PC-3 (cell line): Measurements from ENCODE around the gene KCTD15. TPM values are rescaled to one million over a fixed set of nuclear protein-coding genes. Genes with fewer than 3 reads are reported as not detected.

Experiments used
- ATAC-seq: fragments of 200-7000 bp; cut with Tn5 transposase; 2 replicates; pipeline ENCODE4 v1.9.1; 2020; ENCODE audit warnings: mild to moderate bottlenecking, moderate library complexity
- BruUV-seq: library from RNA; stranded (reverse); fragments of 400-500 nt; replicated peaks from 2 replicates; lab custom pipeline; 2021; lab: Mats Ljungman, UMichigan
- CTCF ChIA-PET: fragments of 300-600 bp; sonication (Branson Sonifier 250); formaldehyde crosslinking; loops from one replicate; lab custom pipeline; 2022; ENCODE audit warnings: antibody characterized with exemption; lab: Charles Lee
- POLR2A ChIA-PET: fragments of 300-600 bp; sonication (Branson Sonifier 250); formaldehyde crosslinking; loops from one replicate; lab custom pipeline; 2022; ENCODE audit warnings: antibody characterized with exemption; ENCODE audit not compliant: unreplicated experiment; lab: Charles Lee
- DNase-seq: peaks from one replicate; pipeline ENCODE4 v3.0.0-alpha.2; 2015
- H2AFZ ChIP-seq: fragments of 300-600 bp; sonication (generic); 2 replicates; pipeline ENCODE4 v1.6.0; 2016; ENCODE audit warnings: antibody characterized with exemption, low read length
- H3F3A ChIP-seq: fragments of 300-600 bp; sonication (generic); one replicate; pipeline ENCODE4 v1.6.0; 2017; ENCODE audit warnings: antibody characterized with exemption, low read length, control low read depth, mild to moderate bottlenecking; ENCODE audit not compliant: unreplicated experiment
- H3K27ac ChIP-seq: fragments of 300-600 bp; sonication (generic); 2 replicates; pipeline ENCODE4 v1.5.1; 2016; ENCODE audit warnings: mild to moderate bottlenecking, low read length
- H3K27me3 ChIP-seq: fragments of 300-600 bp; sonication (generic); 2 replicates; pipeline ENCODE4 v1.6.1; 2016; ENCODE audit warnings: low read length, mixed read lengths
- H3K36me3 ChIP-seq: fragments of 300-600 bp; sonication (generic); 2 replicates; pipeline ENCODE4 v1.6.1; 2016; ENCODE audit warnings: low read depth, mixed run types, low read length, mixed read lengths
- H3K4me1 ChIP-seq: fragments of 300-600 bp; sonication (generic); 2 replicates; pipeline ENCODE4 v1.5.1; 2016; ENCODE audit warnings: low read length; ENCODE audit not compliant: insufficient read depth
- H3K4me2 ChIP-seq: fragments of 300-600 bp; sonication (generic); 2 replicates; pipeline ENCODE4 v1.6.0; 2016; ENCODE audit warnings: low read length
- H3K4me3 ChIP-seq: fragments of 300-600 bp; sonication (generic); 2 replicates; pipeline ENCODE4 v1.5.1; 2016; ENCODE audit warnings: mild to moderate bottlenecking, low read length, mixed read lengths
- H3K79me2 ChIP-seq: fragments of 300-600 bp; sonication (generic); 2 replicates; pipeline ENCODE4 v1.6.1; 2017; ENCODE audit warnings: low read length, mixed read lengths
- H3K9ac ChIP-seq: fragments of 300-600 bp; sonication (generic); 2 replicates; pipeline ENCODE4 v1.6.0; 2016; ENCODE audit warnings: mild to moderate bottlenecking, low read length
- H3K9me2 ChIP-seq: fragments of 300-600 bp; sonication (generic); replicated peaks from 2 replicates; pipeline ENCODE4 v1.6.1; 2016; ENCODE audit warnings: mixed run types, low read length, mixed read lengths
- H3K9me3 ChIP-seq: fragments of 300-600 bp; sonication (generic); 2 replicates; pipeline ENCODE4 v1.6.1; 2016; ENCODE audit warnings: low read length, mixed read lengths
- H4K20me1 ChIP-seq: fragments of 300-600 bp; sonication (generic); 2 replicates; pipeline ENCODE4 v1.6.1; 2016; ENCODE audit warnings: low read length, mixed read lengths
- EZH2 ChIP-seq: fragments of 300-600 bp; sonication (generic); IDR thresholded peaks from one replicate; pipeline ENCODE4 v1.6.1; 2017; ENCODE audit warnings: antibody characterized with exemption, mild to moderate bottlenecking, low read length; ENCODE audit not compliant: unreplicated experiment
- EZH2phosphoT487 ChIP-seq: fragments of 300-600 bp; sonication (generic); IDR thresholded peaks from 2 replicates; pipeline ENCODE4 v1.6.1; 2018; ENCODE audit warnings: mild to moderate bottlenecking, antibody characterized with exemption, low read length, borderline replicate concordance
- intact Hi-C: fragments of 100-400 bp; cut with micrococcal nuclease; formaldehyde crosslinking; loops from 2 replicates; pipeline ENCODE4 v1.9.0; 2023
- total RNA-seq: library from RNA; depleted of rRNA; stranded (reverse); fragments of >200 nt; gene quantifications from 2 replicates; pipeline ENCODE4 v1.2.3, GENCODE V29; 2014
- TF ChIP-seq, protein P1 (sequence below): fragments of 300-600 bp; sonication (generic); conservative IDR thresholded peaks from 2 replicates; pipeline ENCODE4 v1.5.1; 2017; ENCODE audit warnings: antibody characterized with exemption, low read depth, mild to moderate bottlenecking, low read length

Gene KCTD15
- total RNA-seq, 1 experiment from 2014 or later: 58.2 TPM

DNA sequence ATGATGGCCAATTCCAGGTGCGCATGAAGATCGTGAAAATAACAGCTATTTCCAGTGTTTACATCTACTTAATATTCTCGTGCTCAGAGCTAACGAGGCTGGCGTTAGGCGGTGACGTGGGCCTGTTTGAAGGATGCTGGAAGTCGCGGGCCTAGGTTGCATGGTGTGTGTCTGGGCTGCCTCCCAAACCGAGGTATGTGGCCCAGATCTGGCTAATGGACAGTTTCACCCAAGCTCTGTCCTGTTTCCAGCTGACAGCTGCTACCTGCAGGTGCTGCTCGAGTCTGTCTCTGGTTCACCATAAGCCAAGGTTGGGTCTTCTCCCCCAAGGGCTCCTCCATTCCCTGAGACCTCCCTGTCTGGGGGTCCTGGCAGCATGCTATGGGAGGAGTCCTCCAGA, 40.5 kb upstream of the KCTD15 start:
- H3K9me3 ChIP-seq: no peaks in the 10 kb centered on the region

DNA sequence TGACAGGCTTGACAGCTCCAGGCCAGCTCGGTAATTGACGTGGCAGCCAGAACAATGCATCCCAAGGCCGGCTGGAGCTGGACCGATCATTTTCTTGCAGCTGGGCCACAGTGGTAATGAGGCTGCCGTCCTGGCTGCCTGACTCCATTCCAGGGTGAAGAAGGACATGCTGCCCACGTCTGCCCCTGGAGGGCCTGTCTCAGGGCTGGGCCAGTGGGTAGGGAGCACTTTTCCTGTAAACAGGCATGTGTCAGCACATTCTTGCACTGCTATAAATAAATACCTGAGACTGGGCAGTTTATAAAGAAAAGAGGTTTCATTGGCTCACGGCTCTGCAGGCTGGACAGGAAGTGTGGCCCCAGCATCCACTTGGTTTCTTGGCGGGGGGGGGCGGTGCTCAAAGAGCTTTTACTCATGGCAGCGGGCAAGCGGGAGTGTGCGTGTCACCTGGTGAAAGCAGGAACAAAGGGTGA, 38.1 kb upstream of the KCTD15 start:
- H2AFZ ChIP-seq: no peak overlapping the region
- H3K9me2 ChIP-seq: no peaks in the 10 kb centered on the region
- H3K4me3 ChIP-seq: no peak overlapping the region
- H3K27me3 ChIP-seq: peaks cover 12% of the 10 kb centered on the region; the same call in 1 of the 2 replicates
- no peak overlapping the region for H3K4me2 ChIP-seq
- no peaks in the 10 kb centered on the region for H3K79me2 ChIP-seq
- H3K9me3 ChIP-seq: no peaks in the 10 kb centered on the region
- H3K36me3 ChIP-seq: no peaks in the 10 kb centered on the region
- no peak for DNase-seq
- no peaks in the 10 kb centered on the region for H3K4me1 ChIP-seq
- H3K9ac ChIP-seq: no peak overlapping the region
- H3K27ac ChIP-seq: no peak overlapping the region
- no peaks in the 10 kb centered on the region for H4K20me1 ChIP-seq
- H3F3A ChIP-seq: no peaks in the 10 kb centered on the region
- TF ChIP-seq EZH2phosphoT487 (no peak), EZH2 (no peak)
- TF ChIP-seq, protein P1, sequence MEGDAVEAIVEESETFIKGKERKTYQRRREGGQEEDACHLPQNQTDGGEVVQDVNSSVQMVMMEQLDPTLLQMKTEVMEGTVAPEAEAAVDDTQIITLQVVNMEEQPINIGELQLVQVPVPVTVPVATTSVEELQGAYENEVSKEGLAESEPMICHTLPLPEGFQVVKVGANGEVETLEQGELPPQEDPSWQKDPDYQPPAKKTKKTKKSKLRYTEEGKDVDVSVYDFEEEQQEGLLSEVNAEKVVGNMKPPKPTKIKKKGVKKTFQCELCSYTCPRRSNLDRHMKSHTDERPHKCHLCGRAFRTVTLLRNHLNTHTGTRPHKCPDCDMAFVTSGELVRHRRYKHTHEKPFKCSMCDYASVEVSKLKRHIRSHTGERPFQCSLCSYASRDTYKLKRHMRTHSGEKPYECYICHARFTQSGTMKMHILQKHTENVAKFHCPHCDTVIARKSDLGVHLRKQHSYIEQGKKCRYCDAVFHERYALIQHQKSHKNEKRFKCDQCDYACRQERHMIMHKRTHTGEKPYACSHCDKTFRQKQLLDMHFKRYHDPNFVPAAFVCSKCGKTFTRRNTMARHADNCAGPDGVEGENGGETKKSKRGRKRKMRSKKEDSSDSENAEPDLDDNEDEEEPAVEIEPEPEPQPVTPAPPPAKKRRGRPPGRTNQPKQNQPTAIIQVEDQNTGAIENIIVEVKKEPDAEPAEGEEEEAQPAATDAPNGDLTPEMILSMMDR: no peak
- BruUV-seq: no TSS peak
- ChIA-PET POLR2A (no interaction called here), CTCF (no interaction called here)
- ATAC-seq: no peak
- intact Hi-C loops: no loop called here

More for the DNA sequence above, 40.5 kb upstream of the KCTD15 start:
- ATAC-seq (no peak), DNase-seq (no peak)
- Histone ChIP-seq H3K9ac (no peak overlapping the region), H3K9me2 (no peaks in the 10 kb centered on the region), H3K79me2 (no peaks in the 10 kb centered on the region), H3K4me2 (no peak overlapping the region), H3K27me3 (peaks cover 12% of the 10 kb centered on the region; the same call in 1 of the 2 replicates), H3K4me1 (no peaks in the 10 kb centered on the region), H3K4me3 (no peak overlapping the region), H4K20me1 (no peaks in the 10 kb centered on the region), H3K36me3 (no peaks in the 10 kb centered on the region), H3K27ac (no peak overlapping the region), H2AFZ (no peak overlapping the region), H3F3A (no peaks in the 10 kb centered on the region)
- ChIA-PET CTCF (no interaction called here), POLR2A (no interaction called here)
- BruUV-seq: no TSS peak
- TF ChIP-seq, protein P1: no peak
- TF ChIP-seq EZH2phosphoT487 (no peak), EZH2 (no peak)
- intact Hi-C loops: no loop called here

DNA sequence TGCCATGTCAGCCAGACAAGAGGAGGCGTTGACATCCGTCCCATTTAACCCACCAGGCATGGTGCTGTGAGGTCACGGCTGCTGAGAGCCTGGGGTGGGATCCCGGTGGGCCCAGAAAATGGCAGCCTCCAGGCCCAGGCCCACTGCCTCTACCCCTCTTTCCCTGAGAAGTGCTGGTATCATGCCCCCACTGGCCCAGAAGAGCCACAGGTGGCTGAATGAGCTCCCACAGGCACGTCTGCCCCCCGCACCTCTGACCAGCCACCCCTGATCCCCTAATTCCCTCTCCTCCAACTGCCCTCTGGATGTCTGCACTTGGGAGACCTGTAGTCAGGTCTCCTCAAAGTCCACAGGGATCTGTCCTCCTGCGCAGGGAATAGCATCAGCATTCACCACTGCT, 37.3 kb upstream of the KCTD15 start:
- Histone ChIP-seq H3K4me3 (no peak overlapping the region), H3K4me2 (no peak overlapping the region), H3K9ac (no peak overlapping the region), H3K9me2 (no peaks in the 10 kb centered on the region), H3K27me3 (peaks cover 12% of the 10 kb centered on the region; the same call in 1 of the 2 replicates), H3K9me3 (no peaks in the 10 kb centered on the region), H4K20me1 (no peaks in the 10 kb centered on the region), H3K4me1 (no peaks in the 10 kb centered on the region), H3F3A (no peaks in the 10 kb centered on the region), H2AFZ (no peak overlapping the region), H3K79me2 (no peaks in the 10 kb centered on the region), H3K36me3 (no peaks in the 10 kb centered on the region), H3K27ac (no peak overlapping the region)
- intact Hi-C loops: no loop called here
- no peak for ATAC-seq
- TF ChIP-seq, protein P1: no peak
- TF ChIP-seq EZH2phosphoT487 (no peak), EZH2 (no peak)
- BruUV-seq: no TSS peak
- ChIA-PET CTCF (no interaction called here), POLR2A (no interaction called here)
- no peak for DNase-seq
